ENCODE results near the gene ACVR1B.

DNA sequence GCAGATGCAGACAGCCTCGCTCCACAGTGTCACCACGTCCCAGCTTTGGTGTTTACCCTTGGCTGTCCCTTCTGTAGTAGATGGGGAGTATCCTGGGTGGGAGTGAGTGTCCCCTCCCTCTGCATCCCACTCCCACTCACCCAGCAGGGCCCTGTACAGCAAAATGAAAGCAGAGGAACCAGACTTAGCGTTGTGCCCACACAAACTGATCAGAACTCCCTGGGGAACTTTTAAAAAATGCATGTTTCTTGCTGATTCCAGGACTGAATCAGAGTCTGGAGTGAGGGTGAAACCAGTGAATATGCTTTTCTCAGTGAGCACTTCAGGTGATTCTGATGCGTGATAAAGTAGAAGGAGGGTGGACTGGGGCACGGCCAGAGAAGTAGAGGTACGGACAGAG lies 41.3 kb upstream of the ACVR1B start:
- no peak for TF ChIP-seq CTCF (IDR thresholded peaks at IDR 0.05)
- no peak for TF ChIP-seq POLR2A (IDR thresholded peaks at IDR 0.05)
